Measurements from ENCODE around the gene TNNI3K.
A peak's percentile ranks its signal among the peaks of the same experiment; 100 is the strongest.

Gene TNNI3K

GRCh38 chr1:74452035-74452434 lies 216.8 kb downstream of the TNNI3K start:
- no peak for DNase-seq

GRCh38 chr1:74453277-74453676 lies 218.1 kb downstream of the TNNI3K start:
- no peak for DNase-seq

- DNase-seq: no peak
Observed at GRCh38 chr1:74455390-74455789, 220.2 kb downstream of the TNNI3K start.

DNA sequence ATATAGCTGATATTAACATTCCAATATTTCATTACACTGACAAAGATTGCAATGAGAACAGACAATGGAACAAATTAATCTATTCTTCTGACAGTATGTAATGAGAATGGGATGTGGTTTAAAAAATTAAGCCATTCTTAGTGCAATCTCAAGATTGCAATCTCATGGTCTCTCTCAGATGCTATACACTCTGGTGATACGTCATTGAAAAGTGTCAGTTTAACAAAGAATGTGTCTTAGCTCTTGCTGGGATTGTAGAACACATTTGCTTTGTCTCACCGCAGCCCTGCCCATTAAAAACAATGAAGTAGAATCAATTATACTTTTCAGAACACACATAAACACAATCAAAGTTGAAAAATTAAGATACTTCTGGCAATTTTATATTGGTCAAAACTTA lies 222.1 kb downstream of the TNNI3K start:
- DNase-seq: no peak

DNA sequence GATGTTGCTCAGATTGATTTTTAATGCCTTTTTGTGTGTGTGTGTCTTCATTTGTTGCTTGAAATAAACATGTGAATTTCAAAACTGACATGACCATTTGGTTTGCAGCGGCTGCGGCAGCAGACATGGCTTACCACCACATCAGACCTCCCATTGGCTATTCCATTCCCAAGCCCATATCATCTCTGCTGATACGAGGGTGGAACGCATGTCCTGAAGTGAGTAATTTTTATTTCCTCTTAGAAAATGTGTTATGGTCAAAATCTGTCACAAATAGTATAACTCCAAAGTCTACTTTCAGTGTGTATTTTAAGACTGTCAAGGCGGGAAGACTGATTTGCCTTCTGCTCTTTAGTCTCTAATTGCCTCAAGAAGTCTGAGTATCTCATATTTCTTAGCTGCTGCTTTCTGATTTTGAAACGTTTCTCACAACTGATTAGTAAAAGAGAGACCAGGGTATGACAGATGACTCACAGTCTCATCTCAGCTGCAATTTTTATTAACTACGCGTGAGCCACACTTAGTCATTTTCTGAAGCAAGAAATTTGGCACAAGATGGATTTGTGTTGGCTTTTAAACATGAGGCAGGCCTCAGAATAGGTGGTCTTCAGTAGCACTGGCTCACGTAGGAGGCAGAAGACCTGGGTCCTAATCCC lies 228.3 kb downstream of the TNNI3K start:
- no peak for DNase-seq

DNA sequence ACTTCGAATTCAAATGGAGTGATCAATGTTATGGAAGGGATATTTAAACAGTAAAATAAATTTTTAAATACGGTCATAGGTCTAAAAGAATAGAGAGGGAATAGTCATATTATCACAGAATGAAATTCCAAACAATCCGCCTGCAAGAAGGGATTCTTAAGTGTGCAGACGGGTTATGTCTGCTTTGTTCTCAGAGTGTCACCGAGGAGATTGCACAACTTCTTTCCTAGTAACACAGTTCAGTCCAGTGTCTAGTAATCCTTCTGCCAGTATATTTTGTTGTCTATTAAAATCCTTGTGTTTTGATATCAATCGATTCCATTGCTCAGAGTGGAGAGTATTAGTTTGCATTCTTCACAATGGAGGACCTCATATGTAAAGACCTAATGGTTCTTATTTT lies 228.8 kb downstream of the TNNI3K start:
- DNase-seq: no peak

- DNase-seq: no peak
Observed at GRCh38 chr1:74465193-74465681, 230.1 kb downstream of the TNNI3K start.

DNA sequence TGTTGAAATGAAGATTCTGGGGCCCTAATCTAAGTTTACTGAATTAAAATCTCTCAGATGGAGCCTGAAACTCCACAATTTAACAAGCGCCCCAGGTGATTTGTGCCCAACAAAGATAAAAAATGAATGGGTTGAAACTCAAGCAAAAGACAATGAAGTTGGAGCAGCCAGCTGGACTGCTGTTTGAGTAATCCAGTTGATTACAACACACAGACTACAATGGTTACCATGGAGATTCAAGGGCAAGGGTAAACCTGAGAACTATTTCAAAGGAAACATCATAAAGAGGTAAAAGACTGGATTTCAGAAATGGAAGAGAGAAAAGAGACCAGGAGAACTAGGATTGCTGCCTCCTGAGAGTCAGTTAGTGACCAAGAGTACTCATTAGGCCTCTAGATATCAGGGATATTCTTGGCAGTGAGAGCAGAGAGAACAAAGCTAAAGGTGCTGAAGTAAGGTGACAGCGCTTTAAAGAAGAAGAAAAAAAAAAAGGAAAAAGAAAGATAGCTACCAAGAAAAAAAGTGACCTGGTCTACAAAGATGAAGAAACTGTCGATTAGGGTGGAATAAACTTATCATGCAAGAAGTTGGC lies 232.7 kb downstream of the TNNI3K start:
- DNase-seq: no peak

DNA sequence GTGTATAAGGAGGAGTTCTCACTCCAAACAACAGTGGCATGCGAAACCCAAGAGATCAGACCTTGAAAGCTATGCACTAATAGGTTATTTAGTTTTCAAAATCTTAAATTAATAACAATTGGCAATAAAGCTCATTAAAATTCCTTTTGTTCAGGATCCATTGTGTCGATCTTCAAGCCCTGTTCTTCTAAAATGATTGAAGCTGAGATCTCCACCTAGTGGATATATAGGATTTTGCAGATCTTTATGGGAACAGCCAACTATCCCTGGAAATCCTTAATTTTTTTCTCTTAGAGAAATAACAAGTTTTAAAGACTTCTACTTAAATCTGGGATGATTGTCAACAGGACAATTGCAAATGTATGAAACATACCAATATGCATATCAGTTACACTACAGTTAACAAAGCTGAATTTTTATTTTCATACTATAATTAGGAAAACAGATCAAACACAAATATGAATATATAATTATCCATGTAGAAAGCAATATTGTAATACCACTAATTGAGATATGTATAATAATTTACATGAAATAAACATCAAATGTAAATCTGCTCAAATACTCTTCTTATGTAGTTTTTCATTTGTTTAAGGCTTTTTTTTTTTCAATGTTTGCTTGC lies 233.9 kb downstream of the TNNI3K start:
- peak; percentile 52 for DNase-seq

- no peak for DNase-seq
Observed at GRCh38 chr1:74470251-74470650, 235.1 kb downstream of the TNNI3K start.

GRCh38 chr1:74470936-74471335 lies 235.7 kb downstream of the TNNI3K start:
- DNase-seq: no peak

GRCh38 chr1:74471470-74471869 lies 236.3 kb downstream of the TNNI3K start:
- DNase-seq: no peak

DNA sequence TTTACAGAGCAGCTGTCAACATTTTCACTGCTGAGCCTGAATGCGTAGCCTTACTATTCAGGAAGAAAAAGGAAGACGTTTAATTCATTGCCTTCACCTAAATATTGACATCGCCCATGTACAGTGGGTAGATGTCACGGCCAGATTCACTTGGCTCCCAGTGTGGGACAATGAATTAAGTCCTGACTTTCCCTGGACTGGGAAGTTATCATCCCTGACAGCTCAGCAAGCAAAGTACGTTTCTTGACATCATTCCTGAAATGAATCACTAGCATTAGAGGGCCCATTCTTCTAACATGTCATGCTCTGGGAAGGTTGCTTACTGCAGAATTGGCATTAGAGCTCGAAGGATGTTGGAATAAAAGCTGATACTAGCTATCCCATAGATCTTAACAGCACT lies 239.4 kb downstream of the TNNI3K start:
- no peak for DNase-seq

GRCh38 chr1:74478979-74479378 lies 243.8 kb downstream of the TNNI3K start:
- DNase-seq: no peak

- no peak for DNase-seq
Observed at GRCh38 chr1:74480068-74480467, 244.9 kb downstream of the TNNI3K start.

DNA sequence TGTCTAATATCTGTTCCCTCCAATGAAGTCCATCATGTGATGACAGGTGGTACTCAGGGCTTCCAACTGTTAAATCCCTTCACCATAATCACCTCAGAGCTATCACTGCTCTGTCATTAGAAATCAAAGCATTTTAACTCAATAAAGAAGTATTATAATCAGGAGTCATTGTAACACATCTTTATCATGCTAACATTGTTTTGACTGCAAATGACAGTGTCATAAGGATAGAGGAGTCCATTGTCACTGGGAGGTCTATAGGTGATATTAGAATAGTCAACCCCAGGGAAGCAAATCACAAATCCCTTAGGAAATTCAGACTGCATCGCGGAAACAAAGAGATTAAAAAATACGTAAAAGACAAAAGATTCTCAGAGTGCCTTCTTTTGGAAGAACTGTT lies 246.4 kb downstream of the TNNI3K start:
- DNase-seq: no peak

- no peak for DNase-seq
Observed at GRCh38 chr1:74485622-74486021, 250.4 kb downstream of the TNNI3K start.

DNA sequence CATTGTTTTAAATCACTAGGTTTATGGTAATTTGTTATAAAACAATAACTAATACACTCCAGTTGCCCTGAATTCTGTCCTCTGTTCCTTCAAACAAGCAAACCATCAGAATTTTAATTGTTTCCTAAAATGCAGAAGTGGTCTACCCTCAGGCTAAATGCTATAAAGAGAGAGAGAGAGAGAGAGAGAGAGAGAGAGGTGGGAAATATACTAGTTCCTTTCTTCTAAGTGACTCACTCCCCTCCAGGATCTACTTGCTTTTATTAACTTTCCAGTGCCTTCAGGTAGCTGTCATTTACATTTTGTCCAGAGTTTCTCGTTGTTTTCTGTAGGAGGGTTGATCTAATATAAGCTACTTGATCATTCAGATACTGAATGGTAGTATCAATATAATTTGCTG lies 250.8 kb downstream of the TNNI3K start:
- no peak for DNase-seq

- no peak for DNase-seq
Observed at GRCh38 chr1:74496669-74497068, 261.5 kb downstream of the TNNI3K start.

GRCh38 chr1:74498901-74499300 lies 263.7 kb downstream of the TNNI3K start:
- DNase-seq: no peak

GRCh38 chr1:74502432-74502831 lies 267.2 kb downstream of the TNNI3K start:
- DNase-seq: no peak

DNA sequence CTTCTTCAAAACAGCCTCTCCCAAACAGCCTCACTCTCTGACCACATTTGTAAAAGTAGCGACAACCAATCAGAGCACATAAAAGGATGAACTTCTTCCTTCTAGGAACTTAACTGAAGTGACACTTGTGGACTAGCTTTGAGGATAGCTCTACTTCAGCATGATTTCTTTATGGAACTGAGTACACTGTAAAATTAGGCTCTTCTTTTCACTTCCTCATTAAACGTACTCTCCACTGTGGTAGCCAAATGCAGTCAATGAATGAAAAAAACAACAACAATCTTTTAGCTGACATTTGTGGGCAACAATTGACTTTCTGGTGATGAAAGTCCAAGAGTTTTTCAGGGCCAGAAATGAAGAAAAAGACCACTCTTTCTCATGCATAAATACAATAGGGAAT lies 267.7 kb downstream of the TNNI3K start:
- no peak for DNase-seq

GRCh38 chr1:74504125-74504932 lies 269.1 kb downstream of the TNNI3K start:
- DNase-seq: peak; percentile 56

Data from NCI-H1105 (cell line).